ENCODE results near the gene RAPGEF1. TPM values are rescaled to one million over a fixed set of nuclear protein-coding genes. Genes with fewer than 3 reads are reported as not detected.
"Not testable (repeated sequence)": the region's sequence is repeated elsewhere in the genome, so short reads cannot be mapped to it uniquely, and the experiment has no call there.

RAPGEF1 gene
- total RNA-seq, 1 experiment from 2014 or later, result 61.5 TPM

DNA sequence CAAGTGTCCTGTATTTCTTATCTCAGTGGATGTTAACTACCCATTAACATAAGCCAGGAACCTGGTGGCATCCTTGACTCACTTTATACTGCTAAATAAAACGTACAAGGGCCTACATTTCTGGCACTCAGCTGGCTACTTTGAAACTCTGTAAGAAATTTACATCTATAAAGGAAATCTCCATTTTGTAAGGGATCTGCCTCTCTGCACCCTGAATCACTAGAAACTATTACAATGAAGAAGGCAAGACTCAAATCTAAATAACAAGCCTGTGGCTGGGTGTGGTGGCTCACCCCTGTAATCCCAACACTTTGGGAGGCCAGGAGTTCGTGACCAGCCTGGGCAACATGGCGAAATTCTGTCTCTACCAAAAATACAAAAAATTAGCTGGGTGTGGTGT is 51.5 kb downstream of the RAPGEF1 start:
- Histone ChIP-seq H3K36me3 (ENCODE audit: insufficient read depth, low read length, poor library complexity, severe bottlenecking) (no peaks in the 10 kb centered on the region), H3K4me3 (ENCODE audit: low read depth, low read length, poor library complexity, severe bottlenecking) (no peak overlapping the region), H3K4me1 (ENCODE audit: insufficient read depth, low read length, poor library complexity, severe bottlenecking) (peaks cover 31% of the 10 kb centered on the region), H3K27ac (ENCODE audit: low read depth, low read length, poor library complexity, severe bottlenecking) (no peak overlapping the region), H3K9me3 (ENCODE audit: low read depth, low read length, poor library complexity, severe bottlenecking) (no peaks in the 10 kb centered on the region), H3K27me3 (replicated peaks; ENCODE audit: insufficient read depth, low read depth, low read length, poor library complexity) (peaks cover 10% of the 10 kb centered on the region)
- CTCF ChIA-PET, result no interaction called here
- no peak for DNase-seq (ENCODE audit: low spot score)
- intact Hi-C loops (cut with micrococcal nuclease; ENCODE audit: unreplicated experiment), result no loop called here
- POLR2A ChIA-PET (ENCODE audit: low non-redundant PET), result no interaction called here
- BruUV-seq (replicated peaks), result no TSS peak
- TF ChIP-seq EZH2 (IDR thresholded peaks at IDR 0.05; ENCODE audit: borderline replicate concordance, low read depth, low read length, poor library complexity, severe bottlenecking), result no peak
- TF ChIP-seq, protein P1, sequence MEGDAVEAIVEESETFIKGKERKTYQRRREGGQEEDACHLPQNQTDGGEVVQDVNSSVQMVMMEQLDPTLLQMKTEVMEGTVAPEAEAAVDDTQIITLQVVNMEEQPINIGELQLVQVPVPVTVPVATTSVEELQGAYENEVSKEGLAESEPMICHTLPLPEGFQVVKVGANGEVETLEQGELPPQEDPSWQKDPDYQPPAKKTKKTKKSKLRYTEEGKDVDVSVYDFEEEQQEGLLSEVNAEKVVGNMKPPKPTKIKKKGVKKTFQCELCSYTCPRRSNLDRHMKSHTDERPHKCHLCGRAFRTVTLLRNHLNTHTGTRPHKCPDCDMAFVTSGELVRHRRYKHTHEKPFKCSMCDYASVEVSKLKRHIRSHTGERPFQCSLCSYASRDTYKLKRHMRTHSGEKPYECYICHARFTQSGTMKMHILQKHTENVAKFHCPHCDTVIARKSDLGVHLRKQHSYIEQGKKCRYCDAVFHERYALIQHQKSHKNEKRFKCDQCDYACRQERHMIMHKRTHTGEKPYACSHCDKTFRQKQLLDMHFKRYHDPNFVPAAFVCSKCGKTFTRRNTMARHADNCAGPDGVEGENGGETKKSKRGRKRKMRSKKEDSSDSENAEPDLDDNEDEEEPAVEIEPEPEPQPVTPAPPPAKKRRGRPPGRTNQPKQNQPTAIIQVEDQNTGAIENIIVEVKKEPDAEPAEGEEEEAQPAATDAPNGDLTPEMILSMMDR (conservative IDR thresholded peaks at IDR 0.05; ENCODE audit: low read depth, low read length), result no peak

DNA sequence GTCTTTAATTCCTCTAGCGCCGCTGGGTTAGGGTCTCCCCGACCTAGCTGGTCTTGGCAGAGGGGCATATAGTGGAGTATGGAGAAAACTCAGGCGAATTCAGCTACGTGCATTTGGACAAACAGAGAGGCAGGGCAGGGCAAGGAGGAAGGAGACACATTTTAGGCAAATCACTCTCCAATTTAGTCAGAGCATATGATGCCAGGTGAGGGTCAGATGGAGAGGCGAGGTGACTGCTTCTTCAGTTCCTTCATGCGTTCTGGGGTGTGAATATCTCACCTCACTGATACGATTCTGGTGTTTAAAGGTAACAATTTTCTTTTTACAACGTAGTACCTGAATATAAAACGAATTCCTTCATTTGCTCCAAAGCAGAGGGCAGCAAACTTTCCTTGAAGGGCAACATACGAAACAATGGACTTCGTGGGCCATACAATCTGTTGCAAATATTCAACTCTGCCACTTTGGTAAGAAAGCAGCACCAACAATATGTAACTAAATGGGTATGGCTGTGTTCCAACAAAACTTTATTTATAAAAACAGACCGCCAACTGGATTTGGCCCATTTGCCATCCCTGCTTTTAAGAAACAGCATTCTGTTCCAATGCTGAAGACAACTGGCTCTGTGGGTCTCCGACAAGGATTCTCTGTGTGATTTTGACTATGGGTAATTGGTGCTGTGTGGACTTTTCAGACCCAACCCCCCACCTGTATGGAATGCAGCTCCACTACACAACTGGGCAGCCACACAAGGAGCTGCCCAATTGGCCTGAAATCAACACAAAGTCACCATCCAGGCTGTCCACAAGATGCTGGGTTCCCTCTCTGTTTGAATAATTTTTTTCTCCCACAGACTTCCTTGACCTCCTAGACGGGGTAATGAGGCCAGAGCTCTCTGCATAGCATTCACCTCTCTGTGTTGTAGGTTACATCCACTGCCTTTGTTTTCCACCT is 53.8 kb downstream of the RAPGEF1 start:
- H3K9me3 ChIP-seq (ENCODE audit: low read depth, low read length, poor library complexity, severe bottlenecking), result no peaks in the 10 kb centered on the region
- H3K36me3 ChIP-seq (ENCODE audit: insufficient read depth, low read length, poor library complexity, severe bottlenecking), result no peaks in the 10 kb centered on the region
- peaks cover 47% of the 10 kb centered on the region for H3K4me1 ChIP-seq (ENCODE audit: insufficient read depth, low read length, poor library complexity, severe bottlenecking)
- no peak for DNase-seq (ENCODE audit: low spot score)
- intact Hi-C loops (cut with micrococcal nuclease; ENCODE audit: unreplicated experiment), result no loop called here
- BruUV-seq (replicated peaks), result no TSS peak
- peaks cover under 1% of the 10 kb centered on the region for H3K27me3 ChIP-seq (replicated peaks; ENCODE audit: insufficient read depth, low read depth, low read length, poor library complexity)
- ChIA-PET CTCF (no interaction called here), POLR2A (ENCODE audit: low non-redundant PET) (no interaction called here)
- H3K27ac ChIP-seq (ENCODE audit: low read depth, low read length, poor library complexity, severe bottlenecking), result no peak overlapping the region
- H3K4me3 ChIP-seq (ENCODE audit: low read depth, low read length, poor library complexity, severe bottlenecking), result no peak overlapping the region
- TF ChIP-seq, protein P1 (conservative IDR thresholded peaks at IDR 0.05; ENCODE audit: low read depth, low read length), result no peak
- TF ChIP-seq EZH2 (IDR thresholded peaks at IDR 0.05; ENCODE audit: borderline replicate concordance, low read depth, low read length, poor library complexity, severe bottlenecking), result no peak

DNA sequence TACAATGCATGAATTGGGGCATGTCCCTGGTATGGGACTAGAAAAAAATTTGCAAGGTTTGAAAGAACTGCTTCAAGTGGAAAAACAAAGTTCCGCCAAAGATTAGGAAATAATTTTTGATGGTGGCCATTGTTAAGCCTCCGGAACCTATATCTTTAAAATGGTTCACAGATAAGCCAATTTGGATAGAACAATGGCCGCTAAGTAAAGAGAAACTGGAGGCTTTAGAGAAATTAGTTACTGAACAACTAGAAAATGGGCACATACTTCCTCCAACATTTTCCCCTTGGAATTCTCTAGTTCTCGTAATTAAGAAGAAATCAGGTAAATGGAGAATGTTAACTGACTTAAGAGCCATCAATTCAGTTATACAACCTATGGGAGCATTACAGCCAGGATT is 56.8 kb downstream of the RAPGEF1 start:
- DNase-seq (ENCODE audit: low spot score); H3K9me3 ChIP-seq (ENCODE audit: low read depth, low read length, poor library complexity, severe bottlenecking); H3K27me3 ChIP-seq (replicated peaks; ENCODE audit: insufficient read depth, low read depth, low read length, poor library complexity); H3K36me3 ChIP-seq (ENCODE audit: insufficient read depth, low read length, poor library complexity, severe bottlenecking); BruUV-seq (replicated peaks); H3K4me3 ChIP-seq (ENCODE audit: low read depth, low read length, poor library complexity, severe bottlenecking); intact Hi-C loops (cut with micrococcal nuclease; ENCODE audit: unreplicated experiment); POLR2A ChIA-PET (ENCODE audit: low non-redundant PET): not testable (repeated sequence)
- CTCF ChIA-PET, result interaction anchor here (0.6 kb wide), 1 partner anchor 36 kb away, joined by 3 read pairs; no protein-coding TSS in a partner anchor
- H3K27ac ChIP-seq (ENCODE audit: low read depth, low read length, poor library complexity, severe bottlenecking), result peak overlapping the region; percentile 81
- H3K4me1 ChIP-seq (ENCODE audit: insufficient read depth, low read length, poor library complexity, severe bottlenecking), result peaks cover 49% of the 10 kb centered on the region

All from A673 (cell line).